ENCODE results near the gene KSR2.

Gene KSR2

GRCh38 chr12:117825827-117826226 is 143.0 kb downstream of the KSR2 start:
- Histone ChIP-seq H3F3A (ENCODE audit: control insufficient read depth, insufficient read depth) (no peaks in the 10 kb centered on the region), H3K9me2 (replicated peaks; ENCODE audit: control insufficient read depth, low read length) (no peaks in the 10 kb centered on the region), H3K27ac (ENCODE audit: low read depth, low read length) (no peak overlapping the region), H3K36me3 (ENCODE audit: control insufficient read depth, low read length) (no peaks in the 10 kb centered on the region), H3K4me1 (ENCODE audit: control insufficient read depth, low read length) (no peaks in the 10 kb centered on the region), H3K4me2 (ENCODE audit: low read length) (no peak overlapping the region), H3K27me3 (ENCODE audit: control insufficient read depth, low read length) (no peaks in the 10 kb centered on the region), H3K4me3 (ENCODE audit: low read length) (no peak overlapping the region), H4K20me1 (ENCODE audit: control insufficient read depth, insufficient read depth, low read depth, low read length) (no peaks in the 10 kb centered on the region), H3K79me2 (ENCODE audit: control insufficient read depth, low read length) (no peaks in the 10 kb centered on the region), H3K9me3 (ENCODE audit: control insufficient read depth, insufficient read depth, low read length) (peaks cover 10% of the 10 kb centered on the region; the same call in 1 of the 2 replicates)
- TF ChIP-seq CTCF (IDR thresholded peaks at IDR 0.05; ENCODE audit: low read depth, low read length, poor library complexity, severe bottlenecking): no peak
- no peak for TF ChIP-seq EZH2phosphoT487 (IDR thresholded peaks at IDR 0.05; ENCODE audit: borderline replicate concordance, low read length)

GRCh38 chr12:117821480-117822175 is 147.2 kb downstream of the KSR2 start:
- no peak overlapping the region for H3K27ac ChIP-seq (ENCODE audit: low read depth, low read length)
- no peaks in the 10 kb centered on the region for H3K79me2 ChIP-seq (ENCODE audit: control insufficient read depth, low read length)
- no peak for TF ChIP-seq EZH2phosphoT487 (IDR thresholded peaks at IDR 0.05; ENCODE audit: borderline replicate concordance, low read length)
- TF ChIP-seq CTCF (IDR thresholded peaks at IDR 0.05; ENCODE audit: low read depth, low read length, poor library complexity, severe bottlenecking): no peak
- H3K27me3 ChIP-seq (ENCODE audit: control insufficient read depth, low read length): no peaks in the 10 kb centered on the region
- no peaks in the 10 kb centered on the region for H3K4me1 ChIP-seq (ENCODE audit: control insufficient read depth, low read length)
- no peaks in the 10 kb centered on the region for H3K36me3 ChIP-seq (ENCODE audit: control insufficient read depth, low read length)
- H3K4me2 ChIP-seq (ENCODE audit: low read length): no peak overlapping the region
- no peaks in the 10 kb centered on the region for H3K9me3 ChIP-seq (ENCODE audit: control insufficient read depth, insufficient read depth, low read length)
- H4K20me1 ChIP-seq (ENCODE audit: control insufficient read depth, insufficient read depth, low read depth, low read length): no peaks in the 10 kb centered on the region
- no peaks in the 10 kb centered on the region for H3F3A ChIP-seq (ENCODE audit: control insufficient read depth, insufficient read depth)
- H3K9me2 ChIP-seq (replicated peaks; ENCODE audit: control insufficient read depth, low read length): no peaks in the 10 kb centered on the region
- no peak overlapping the region for H3K4me3 ChIP-seq (ENCODE audit: low read length)

- no peak overlapping the region for H3K4me3 ChIP-seq (ENCODE audit: low read length)
- no peaks in the 10 kb centered on the region for H3K9me2 ChIP-seq (replicated peaks; ENCODE audit: control insufficient read depth, low read length)
- TF ChIP-seq CTCF (IDR thresholded peaks at IDR 0.05; ENCODE audit: low read depth, low read length, poor library complexity, severe bottlenecking) (no peak), EZH2phosphoT487 (IDR thresholded peaks at IDR 0.05; ENCODE audit: borderline replicate concordance, low read length) (no peak)
- H3K4me1 ChIP-seq (ENCODE audit: control insufficient read depth, low read length): no peaks in the 10 kb centered on the region
- H3K79me2 ChIP-seq (ENCODE audit: control insufficient read depth, low read length): no peaks in the 10 kb centered on the region
- H4K20me1 ChIP-seq (ENCODE audit: control insufficient read depth, insufficient read depth, low read depth, low read length): no peaks in the 10 kb centered on the region
- no peak overlapping the region for H3K27ac ChIP-seq (ENCODE audit: low read depth, low read length)
- H3K27me3 ChIP-seq (ENCODE audit: control insufficient read depth, low read length): no peaks in the 10 kb centered on the region
- H3K9me3 ChIP-seq (ENCODE audit: control insufficient read depth, insufficient read depth, low read length): no peaks in the 10 kb centered on the region
- H3F3A ChIP-seq (ENCODE audit: control insufficient read depth, insufficient read depth): no peaks in the 10 kb centered on the region
- H3K4me2 ChIP-seq (ENCODE audit: low read length): no peak overlapping the region
- H3K36me3 ChIP-seq (ENCODE audit: control insufficient read depth, low read length): no peaks in the 10 kb centered on the region
Measured at GRCh38 chr12:117820216-117820907, 148.4 kb downstream of the KSR2 start.
